ENCODE data around the gene BASP1.
A peak's percentile ranks its signal among the peaks of the same experiment; 100 is the strongest.
"Not testable (repeated sequence)": the region's sequence is repeated elsewhere in the genome, so short reads cannot be mapped to it uniquely, and the experiment has no call there.

The BASP1 gene

GRCh38 chr5:17309462-17309861 lies 92.0 kb downstream of the BASP1 start:
- no peak overlapping the region for H3K27ac ChIP-seq
- no peak for DNase-seq (ENCODE audit: low read depth, low spot score)

- H3K27ac ChIP-seq, result not testable (repeated sequence)
Measured at GRCh38 chr5:17310502-17310901, 93.1 kb downstream of the BASP1 start.

GRCh38 chr5:17311811-17312210 lies 94.4 kb downstream of the BASP1 start:
- DNase-seq (ENCODE audit: low read depth, low spot score); H3K27ac ChIP-seq: not testable (repeated sequence)

More at GRCh38 chr5:17310502-17310901, 93.1 kb downstream of the BASP1 start:
- not testable (repeated sequence) for DNase-seq (ENCODE audit: low read depth, low spot score)

GRCh38 chr5:17312358-17312757 lies 94.9 kb downstream of the BASP1 start:
- no peak for DNase-seq (ENCODE audit: low read depth, low spot score)
- H3K27ac ChIP-seq, result no peak overlapping the region

- peak overlapping the region; percentile 44 for H3K27ac ChIP-seq
- no peak for DNase-seq (ENCODE audit: low read depth, low spot score)
Measured at GRCh38 chr5:17314907-17315471, 97.6 kb downstream of the BASP1 start.

- DNase-seq (ENCODE audit: low read depth, low spot score), result no peak
- H3K27ac ChIP-seq, result peak overlapping the region; percentile 44
Measured at GRCh38 chr5:17315710-17316221, 98.3 kb downstream of the BASP1 start.

- DNase-seq (ENCODE audit: low read depth, low spot score), result no peak
- H3K27ac ChIP-seq, result peak overlapping the region; percentile 44
Measured at GRCh38 chr5:17316970-17317459, 99.6 kb downstream of the BASP1 start.

- no peak for DNase-seq (ENCODE audit: low read depth, low spot score)
- H3K27ac ChIP-seq, result peak overlapping the region; percentile 44
Measured at GRCh38 chr5:17317473-17317872, 100.0 kb downstream of the BASP1 start.

GRCh38 chr5:17319095-17319494 lies 101.7 kb downstream of the BASP1 start:
- DNase-seq (ENCODE audit: low read depth, low spot score); H3K27ac ChIP-seq: not testable (repeated sequence)

GRCh38 chr5:17325770-17326599 lies 108.6 kb downstream of the BASP1 start:
- H3K27ac ChIP-seq, result no peak overlapping the region
- DNase-seq (ENCODE audit: low read depth, low spot score), result no peak

Data from epithelial cell of prostate (primary cell).